Kidney (tissue), 14 donors: ENCODE data around the gene SORBS2. TPM values are rescaled to one million over a fixed set of nuclear protein-coding genes. Genes with fewer than 3 reads are reported as not detected.

Source experiments
- DNase-seq, 5 donors: peaks; one replicate each; pipeline ENCODE4 v3.0.0-alpha.2; 2013 to 2020
- FAIRE-seq: peaks from 2 replicates; lab custom pipeline; 2012; peaks lifted over from hg19 to GRCh38; lab: Jason Lieb, UNC
- H3K27ac ChIP-seq, 2 donors: one replicate each; pipeline ENCODE4 v1.7.0; 2013; ENCODE audit warnings: low read depth in 2 of 2, low read length in 2 of 2, inconsistent platforms in 1 of 2
- H3K27me3 ChIP-seq: one replicate; pipeline ENCODE4 v1.7.1; 2013; ENCODE audit warnings: low read length, inconsistent platforms; ENCODE audit not compliant: control insufficient read depth, insufficient read depth
- H3K36me3 ChIP-seq, 3 donors: one replicate each; pipeline versions ENCODE4 v1.7.0 to v1.7.1; 2013; ENCODE audit warnings: low read length in 3 of 3, control low read depth in 1 of 3, inconsistent platforms in 1 of 3; ENCODE audit not compliant: insufficient read depth in 3 of 3, control insufficient read depth in 2 of 3
- H3K4me1 ChIP-seq, 3 donors: one replicate each; pipeline versions ENCODE4 v1.7.0 to v1.7.1; 2013; ENCODE audit warnings: low read length in 3 of 3, inconsistent platforms in 1 of 3, low read depth in 1 of 3; ENCODE audit not compliant: control insufficient read depth in 2 of 3, insufficient read depth in 2 of 3
- H3K4me3 ChIP-seq, 3 donors: one replicate each; pipeline versions ENCODE4 v1.7.0 to v1.8.1; 2013; ENCODE audit warnings: low read length in 3 of 3, control low read depth in 1 of 3, inconsistent platforms in 1 of 3
- H3K9ac ChIP-seq, 3 donors: one replicate each; pipeline versions ENCODE4 v1.7.0 to v1.7.1; 2013; ENCODE audit warnings: low read length in 3 of 3, control low read depth in 1 of 3, inconsistent platforms in 1 of 3
- H3K9me3 ChIP-seq, 3 donors: one replicate each; pipeline versions ENCODE4 v1.7.0 to v1.7.1; 2013; ENCODE audit warnings: low read length in 3 of 3, control low read depth in 1 of 3, inconsistent platforms in 1 of 3; ENCODE audit not compliant: control insufficient read depth in 2 of 3, insufficient read depth in 1 of 3
- intact Hi-C: fragments of 100-400 bp; cut with DNase I; formaldehyde crosslinking; loops from one replicate; pipeline ENCODE4 v1.11.1; 2022
- polyA plus RNA-seq: library from polyadenylated mRNA; stranded (reverse); fragments of 350-450 nt; fragmentation: Illumina TruSeq; extraction: RNeasy Lipid Tissue Mini Kit (QIAGEN cat#74804); gene quantifications from one replicate; pipeline ENCODE4 v1.2.3, GENCODE V29; 2014; ENCODE audit warnings: low read depth, low replicate concordance; ENCODE audit not compliant: insufficient read depth
- total RNA-seq: library from RNA; stranded (reverse); fragmentation: NEBNext Ultra II Directional; extraction: Animal tissue kit (Norgen Biotek cat#: 25700); gene quantifications from one replicate; pipeline ENCODE4 v1.2.1, GENCODE V29; 2021
- TF ChIP-seq, protein P1 (sequence below): IDR thresholded peaks from 3 replicates; pipeline ENCODE4 v1.5.1; 2012; ENCODE audit warnings: mild to moderate bottlenecking, moderate library complexity, borderline replicate concordance; ENCODE audit not compliant: insufficient read depth; ENCODE audit errors: extremely low read depth
- donor health status: control.
- donor health status: control.
- donor health status: control.
- donor health status: control.
- donor health status: control.
- donor health status: DM: yes; HTN: yes; CAD: no.
- donor health status: Normal renal cell carcinoma (clear cell type).

Gene SORBS2
- total and polyA plus RNA-seq, 2 donors from 2014 or later, result 26.0 to 127 TPM

DNA sequence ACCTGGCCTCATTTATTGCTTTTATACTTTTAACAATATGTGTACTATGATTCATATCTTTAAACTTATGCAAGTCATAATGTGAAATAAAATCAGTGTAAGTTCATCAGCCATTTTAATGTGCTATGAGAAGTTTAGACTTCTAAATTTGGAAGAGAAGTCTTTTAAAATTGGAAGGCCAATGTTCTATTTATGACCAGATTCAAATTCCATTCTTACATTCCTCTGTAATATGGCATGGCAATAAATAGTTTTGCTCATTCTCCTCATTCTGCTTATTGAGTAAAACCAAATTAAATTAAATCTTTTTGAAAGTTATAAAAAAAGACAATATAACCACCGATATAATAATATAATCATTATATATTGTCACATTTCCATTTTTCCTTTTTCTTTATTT lies 126.2 kb downstream of the SORBS2 start:
- Histone ChIP-seq H3K36me3 (no peaks in the 10 kb centered on the region), H3K27ac (no peak overlapping the region), H3K4me1 (no peaks in the 10 kb centered on the region), H3K9ac (no peak overlapping the region), H3K4me3 (no peak overlapping the region), H3K9me3 (no peaks in the 10 kb centered on the region), H3K27me3 (no peaks in the 10 kb centered on the region)
- DNase-seq (no peak), FAIRE-seq (no peak)
- intact Hi-C loops, result no loop called here
- TF ChIP-seq, protein P1, sequence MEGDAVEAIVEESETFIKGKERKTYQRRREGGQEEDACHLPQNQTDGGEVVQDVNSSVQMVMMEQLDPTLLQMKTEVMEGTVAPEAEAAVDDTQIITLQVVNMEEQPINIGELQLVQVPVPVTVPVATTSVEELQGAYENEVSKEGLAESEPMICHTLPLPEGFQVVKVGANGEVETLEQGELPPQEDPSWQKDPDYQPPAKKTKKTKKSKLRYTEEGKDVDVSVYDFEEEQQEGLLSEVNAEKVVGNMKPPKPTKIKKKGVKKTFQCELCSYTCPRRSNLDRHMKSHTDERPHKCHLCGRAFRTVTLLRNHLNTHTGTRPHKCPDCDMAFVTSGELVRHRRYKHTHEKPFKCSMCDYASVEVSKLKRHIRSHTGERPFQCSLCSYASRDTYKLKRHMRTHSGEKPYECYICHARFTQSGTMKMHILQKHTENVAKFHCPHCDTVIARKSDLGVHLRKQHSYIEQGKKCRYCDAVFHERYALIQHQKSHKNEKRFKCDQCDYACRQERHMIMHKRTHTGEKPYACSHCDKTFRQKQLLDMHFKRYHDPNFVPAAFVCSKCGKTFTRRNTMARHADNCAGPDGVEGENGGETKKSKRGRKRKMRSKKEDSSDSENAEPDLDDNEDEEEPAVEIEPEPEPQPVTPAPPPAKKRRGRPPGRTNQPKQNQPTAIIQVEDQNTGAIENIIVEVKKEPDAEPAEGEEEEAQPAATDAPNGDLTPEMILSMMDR, result no peak

DNA sequence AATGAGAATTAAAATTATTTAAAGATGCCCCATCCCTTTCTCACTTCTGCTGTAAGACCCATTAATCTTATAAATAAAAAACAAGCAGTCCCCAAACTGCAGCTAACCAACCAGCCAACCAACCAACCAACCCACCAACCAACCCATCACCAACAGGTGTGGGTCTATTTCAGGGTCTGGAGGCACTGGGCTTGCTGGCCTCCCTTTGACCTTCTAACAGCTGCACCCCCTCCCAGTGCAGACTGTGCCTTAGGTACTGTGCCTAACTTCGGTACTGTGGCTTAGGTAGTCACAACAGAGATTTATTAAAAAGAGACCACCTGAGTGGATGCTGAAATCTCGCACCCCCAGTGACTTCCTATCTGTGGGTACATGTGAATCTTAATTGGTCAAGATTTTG lies 128.1 kb downstream of the SORBS2 start:
- H3K4me3 ChIP-seq, result no peak overlapping the region
- H3K27ac ChIP-seq, result no peak overlapping the region
- H3K4me1 ChIP-seq, result no peaks in the 10 kb centered on the region
- intact Hi-C loops, result no loop called here
- DNase-seq (no peak), FAIRE-seq (no peak)
- H3K36me3 ChIP-seq, result no peaks in the 10 kb centered on the region
- no peaks in the 10 kb centered on the region for H3K27me3 ChIP-seq
- no peak overlapping the region for H3K9ac ChIP-seq
- H3K9me3 ChIP-seq, result no peaks in the 10 kb centered on the region
- TF ChIP-seq, protein P1, result no peak

DNA sequence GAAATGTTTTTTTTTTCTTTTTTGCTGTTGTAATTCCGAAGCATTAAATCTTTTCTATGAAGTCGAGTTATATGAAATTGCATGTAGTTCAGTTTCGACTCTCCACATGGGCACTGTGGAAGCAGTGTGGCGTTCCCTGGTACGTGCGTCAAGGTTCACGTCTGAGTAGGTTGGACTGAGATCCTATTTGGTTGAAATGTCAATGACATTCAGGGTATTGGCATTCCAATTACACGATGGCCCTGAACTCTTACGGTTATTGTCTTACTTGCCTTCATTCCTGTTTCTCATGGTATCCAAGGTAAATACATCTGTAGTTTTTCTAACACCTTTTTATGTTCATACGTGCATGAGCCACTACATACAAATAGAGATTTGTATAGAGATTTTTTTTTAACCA lies 128.8 kb downstream of the SORBS2 start:
- no peak for FAIRE-seq
- Histone ChIP-seq H3K27me3 (no peaks in the 10 kb centered on the region), H3K4me3 (no peak overlapping the region), H3K4me1 (no peaks in the 10 kb centered on the region), H3K36me3 (no peaks in the 10 kb centered on the region), H3K27ac (no peak overlapping the region), H3K9me3 (no peaks in the 10 kb centered on the region), H3K9ac (no peak overlapping the region)
- intact Hi-C loops, result no loop called here
- TF ChIP-seq, protein P1, result no peak
- DNase-seq, result no peak

DNA sequence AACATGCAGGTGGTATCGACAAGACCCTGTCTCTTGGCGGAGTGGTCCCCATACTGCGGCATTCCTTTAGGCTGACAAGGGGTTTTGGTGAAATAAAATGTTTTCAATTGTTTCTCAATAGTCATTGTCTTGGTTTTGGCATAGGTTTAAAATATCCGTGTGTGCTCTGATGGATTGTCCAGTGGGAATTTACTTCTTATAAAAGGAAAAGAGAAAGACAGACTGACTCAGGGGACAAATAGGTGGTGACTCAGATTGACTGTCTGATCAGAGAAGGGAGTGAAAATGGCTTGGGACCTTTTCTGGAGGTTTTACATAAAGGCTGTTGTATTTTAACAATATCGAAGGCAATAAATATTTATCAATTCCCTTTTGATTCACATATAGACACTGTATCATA lies 129.8 kb downstream of the SORBS2 start:
- no peaks in the 10 kb centered on the region for H3K4me1 ChIP-seq
- no peak overlapping the region for H3K27ac ChIP-seq
- no peaks in the 10 kb centered on the region for H3K9me3 ChIP-seq
- TF ChIP-seq, protein P1, result no peak
- FAIRE-seq (no peak), DNase-seq (no peak)
- peaks cover 0 to 3% (median 0%) of the 10 kb centered on the region in 3 donors for H3K36me3 ChIP-seq
- intact Hi-C loops, result no loop called here
- H3K9ac ChIP-seq, result no peak overlapping the region
- no peak overlapping the region for H3K4me3 ChIP-seq
- H3K27me3 ChIP-seq, result no peaks in the 10 kb centered on the region
